GM19372 (cell line): ENCODE measurements around the gene ENPP1.

ENCODE experiments used
- ATAC-seq: cut with Tn5 transposase; IDR thresholded peaks from one replicate; pipeline ENCODE4 v1.9.1; 2021; ENCODE audit warnings: mild to moderate bottlenecking, low read depth, moderate library complexity; ENCODE audit not compliant: unreplicated experiment

Gene ENPP1

GRCh38 chr6:131807644-131808459 lies at the start of gene ENPP1:
Gene ENPP1, plus strand, starts transcription at chr6:131808020. Its CDS starts 16 bp downstream, at chr6:131808036.
- peak; percentile 67 for ATAC-seq

GRCh38 chr6:131758920-131759319 lies 48.9 kb upstream of the ENPP1 start:
- ATAC-seq: no peak

GRCh38 chr6:131761060-131761761 lies 46.6 kb upstream of the ENPP1 start:
- ATAC-seq: no peak

DNA sequence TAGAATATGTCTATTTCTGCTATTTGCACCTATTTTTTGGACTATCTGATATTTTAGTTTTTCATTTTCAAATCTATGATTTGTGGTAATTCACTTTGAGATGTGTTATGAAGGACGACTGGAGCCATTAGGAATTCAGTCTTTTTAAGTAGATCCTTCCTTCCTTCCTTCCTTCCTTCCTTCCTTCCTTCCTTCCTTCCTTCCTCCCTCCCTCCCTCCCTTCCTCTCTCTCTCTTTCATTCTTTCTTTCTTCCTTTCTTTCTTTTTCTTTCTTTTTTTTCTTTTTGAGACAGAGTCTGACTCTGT lies 46.1 kb upstream of the ENPP1 start:
- no peak for ATAC-seq

- ATAC-seq: no peak
Measured at GRCh38 chr6:131762984-131763383, 44.8 kb upstream of the ENPP1 start.

DNA sequence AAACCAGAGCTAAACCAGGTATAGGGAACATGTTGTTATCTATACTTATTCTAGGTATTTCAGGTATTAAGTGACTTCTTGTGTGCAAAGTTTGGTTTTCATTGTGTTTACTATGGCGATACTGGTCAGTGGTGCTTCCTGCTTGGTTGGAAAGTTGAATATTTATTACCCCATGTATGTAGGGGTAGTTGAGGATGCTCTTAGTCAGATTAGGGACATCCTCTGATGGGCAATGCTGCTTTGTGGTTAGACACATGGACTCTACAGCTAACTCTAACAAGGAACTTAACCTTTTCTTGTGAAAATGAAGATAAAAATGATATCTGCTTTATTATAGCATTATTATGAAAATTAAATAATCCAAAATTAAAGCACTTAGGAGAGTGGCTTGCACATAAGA lies 44.1 kb upstream of the ENPP1 start:
- no peak for ATAC-seq

DNA sequence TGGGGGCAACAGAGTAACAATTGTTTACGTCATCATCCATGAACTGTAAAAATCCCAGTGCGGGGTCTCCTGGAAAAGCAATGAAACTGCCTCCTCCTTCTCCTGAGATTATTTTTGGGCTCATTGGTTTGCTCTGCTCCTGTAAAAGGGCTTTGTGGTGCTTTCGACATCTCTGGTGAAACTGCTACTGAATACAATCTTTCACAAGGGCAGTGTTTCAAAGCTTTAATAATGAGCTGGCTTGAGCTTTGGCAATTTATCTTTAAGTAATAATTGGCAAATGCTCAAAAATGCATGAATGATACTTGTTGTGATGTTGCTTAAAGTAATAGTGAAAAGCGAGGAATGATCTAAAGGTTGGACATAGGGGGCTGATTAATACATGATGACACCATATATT lies 43.5 kb upstream of the ENPP1 start:
- ATAC-seq: no peak

DNA sequence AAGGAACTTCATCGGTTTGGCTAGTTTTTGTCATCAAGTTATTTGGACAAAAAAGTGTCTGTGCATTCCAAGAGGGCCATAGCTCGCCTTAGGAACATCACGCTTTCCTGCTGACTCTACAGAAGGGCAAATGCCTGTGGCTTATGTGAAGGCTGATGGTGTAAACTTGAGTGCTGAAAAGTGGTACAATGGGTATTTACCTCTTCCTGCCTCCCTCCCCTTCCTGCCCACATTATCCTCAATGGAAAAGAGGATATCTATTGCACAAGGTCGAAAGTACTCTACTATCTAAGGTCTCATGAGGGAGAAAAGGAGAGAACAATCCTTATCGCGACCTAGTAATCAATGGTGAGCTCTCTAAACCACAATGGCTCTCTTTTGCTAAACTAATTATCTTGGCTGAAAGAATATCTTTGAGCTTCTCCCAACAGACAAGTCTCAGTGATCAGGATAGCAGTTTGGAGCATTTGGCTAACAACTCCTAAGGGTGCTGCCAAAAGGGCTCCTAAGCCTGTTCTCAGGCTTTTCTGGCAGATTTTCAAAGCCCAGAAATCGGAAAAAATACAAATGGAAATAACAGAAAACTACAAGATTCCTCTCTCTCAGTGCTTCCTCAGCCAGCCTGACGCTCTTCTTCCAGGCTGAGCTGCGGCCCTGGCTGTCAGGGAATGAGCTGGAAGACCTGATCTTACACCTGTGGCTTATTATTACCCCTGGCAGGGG lies 42.6 kb upstream of the ENPP1 start:
- no peak for ATAC-seq

GRCh38 chr6:131765804-131766135 lies 42.0 kb upstream of the ENPP1 start:
- no peak for ATAC-seq

DNA sequence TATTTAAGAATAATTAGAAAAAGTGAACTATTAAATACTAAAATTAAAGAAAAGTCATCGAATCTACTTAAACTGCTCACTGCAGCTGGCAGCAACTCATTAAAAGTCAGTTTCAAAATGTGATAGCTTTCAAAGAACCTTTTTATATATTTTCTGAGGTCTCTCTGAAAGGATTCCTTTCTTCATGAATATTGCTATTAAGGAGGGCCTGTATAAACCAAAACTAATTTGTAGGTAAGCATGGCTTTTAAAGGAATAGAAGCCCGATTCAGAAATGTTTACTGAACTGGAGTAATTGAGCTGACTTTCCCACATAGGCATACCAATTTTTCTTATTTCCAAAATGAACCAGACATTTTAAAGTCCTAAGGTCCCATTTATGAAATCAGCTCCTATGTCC lies 41.2 kb upstream of the ENPP1 start:
- no peak for ATAC-seq

GRCh38 chr6:131768964-131769363 lies 38.9 kb upstream of the ENPP1 start:
- no peak for ATAC-seq

DNA sequence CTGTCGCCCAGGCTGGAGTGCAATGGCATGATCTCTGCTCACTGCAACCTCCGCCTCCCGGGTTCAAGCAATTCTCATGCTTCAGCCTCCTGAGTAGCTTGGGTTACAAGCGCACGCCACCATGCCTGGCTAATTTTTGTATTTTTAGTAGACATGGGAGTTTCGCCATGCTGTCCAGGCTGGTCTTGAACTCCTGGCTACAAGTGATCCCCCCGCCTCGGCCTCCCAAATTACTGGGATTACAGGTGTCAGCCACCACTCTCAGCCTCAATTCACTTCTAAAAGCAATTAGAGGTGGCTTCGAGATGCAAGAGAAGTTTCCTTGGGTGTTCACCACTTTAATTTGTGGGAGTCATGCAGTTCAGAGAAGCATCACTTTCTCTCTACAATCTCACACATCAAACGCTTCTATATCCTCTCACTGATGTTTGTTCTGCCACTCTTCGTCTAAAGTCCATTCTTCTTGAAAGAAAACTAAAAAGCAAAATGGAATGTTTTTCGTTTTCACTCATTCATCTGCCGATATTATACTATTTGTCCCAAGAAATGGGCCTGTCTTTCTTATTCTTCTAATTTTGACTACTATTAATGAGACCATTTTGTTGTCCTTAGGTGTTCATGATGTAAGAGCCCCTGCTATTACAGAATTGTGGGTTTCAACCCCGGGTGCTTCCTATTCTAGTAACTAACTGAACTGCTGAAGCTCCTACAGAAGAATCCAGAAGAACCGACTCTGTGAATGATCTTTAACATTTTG lies 38.3 kb upstream of the ENPP1 start:
- ATAC-seq: no peak

- ATAC-seq: no peak
Measured at GRCh38 chr6:131770776-131771175, 37.0 kb upstream of the ENPP1 start.

GRCh38 chr6:131773284-131773950 lies 34.4 kb upstream of the ENPP1 start:
- no peak for ATAC-seq

DNA sequence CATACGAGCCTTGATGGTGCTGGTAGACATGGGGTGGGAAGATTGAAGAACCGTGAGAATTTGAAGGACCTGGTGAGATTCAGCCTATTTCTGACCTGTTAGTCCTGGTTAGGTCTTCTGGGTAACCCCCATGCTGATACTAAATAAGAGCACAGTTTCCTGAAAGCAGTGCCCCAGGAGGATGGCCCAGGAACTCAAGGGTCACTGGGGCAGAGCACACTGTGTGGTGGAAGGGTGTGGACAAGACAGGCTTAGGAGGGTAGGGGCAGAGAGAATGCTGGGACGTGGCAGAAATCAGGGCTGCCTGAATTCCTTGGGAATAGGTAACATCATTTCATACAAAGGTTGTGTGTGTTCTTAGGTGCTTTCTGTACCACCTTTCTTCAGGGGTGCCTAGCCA lies 31.9 kb upstream of the ENPP1 start:
- ATAC-seq: no peak

GRCh38 chr6:131776985-131777384 lies 30.8 kb upstream of the ENPP1 start:
- ATAC-seq: no peak

- ATAC-seq: no peak
Measured at GRCh38 chr6:131778169-131778568, 29.7 kb upstream of the ENPP1 start.

DNA sequence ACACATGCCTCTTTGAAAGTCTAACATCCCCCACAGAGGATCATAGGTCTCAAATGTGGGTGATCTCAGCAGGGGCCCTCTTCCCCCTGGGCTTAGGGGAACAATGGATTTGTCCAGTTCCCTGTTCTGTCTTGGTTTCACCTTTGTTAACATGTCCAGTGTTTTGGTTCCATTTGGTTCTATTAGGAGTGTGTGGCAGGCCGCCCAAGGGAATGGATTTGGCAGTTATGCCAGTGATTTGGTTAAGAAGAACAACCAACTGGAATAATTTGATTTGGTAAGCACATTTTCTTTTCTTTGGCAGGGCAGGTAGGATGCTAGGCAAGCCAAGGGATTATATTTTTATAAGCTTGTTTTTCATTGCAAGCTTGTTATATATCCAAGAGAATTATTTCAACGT lies 28.5 kb upstream of the ENPP1 start:
- no peak for ATAC-seq

DNA sequence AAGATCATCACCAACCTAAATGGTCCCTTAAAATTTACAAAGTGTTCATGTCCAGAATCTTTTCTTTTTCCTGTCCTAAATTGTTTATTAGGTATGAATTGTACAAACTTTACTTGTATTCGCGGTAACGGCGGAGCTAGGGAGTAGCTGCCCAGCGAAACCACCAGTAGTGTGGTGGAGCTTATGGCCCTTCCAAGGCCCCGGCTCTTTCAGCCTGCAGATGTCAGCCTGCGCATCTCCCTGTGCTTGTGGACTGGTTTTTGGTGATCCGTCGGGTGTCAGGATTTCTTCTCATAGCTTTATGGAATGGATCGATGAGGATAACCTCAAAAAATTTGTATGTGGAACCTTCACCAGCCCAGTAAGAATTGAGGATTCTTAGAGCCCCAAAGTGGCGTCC lies 27.2 kb upstream of the ENPP1 start:
- no peak for ATAC-seq

GRCh38 chr6:131781687-131782086 lies 26.1 kb upstream of the ENPP1 start:
- ATAC-seq: no peak
